Astrocyte (in vitro differentiated cells and primary cell): ENCODE measurements around the gene POLR2E. TPM values are rescaled to one million over a fixed set of nuclear protein-coding genes. Genes with fewer than 3 reads are reported as not detected.

Experiments
- DNase-seq: peaks from one replicate; pipeline ENCODE4 v3.0.0-alpha.2; 2010; ENCODE audit warnings: low read depth
- FAIRE-seq: peaks from 2 replicates; lab custom pipeline; 2011; peaks lifted over from hg19 to GRCh38; lab: Jason Lieb, UNC
- H2AFZ ChIP-seq: 2 replicates; pipeline ENCODE4 v1.6.0; 2012; ENCODE audit warnings: low read depth, low read length, inconsistent platforms
- H3K27ac ChIP-seq: 2 replicates; pipeline ENCODE4 v1.5.1; 2011; ENCODE audit warnings: low read depth, low read length, inconsistent platforms
- H3K27me3 ChIP-seq: 2 replicates; pipeline ENCODE4 v1.6.0; 2011; ENCODE audit warnings: low read length, inconsistent platforms; ENCODE audit not compliant: insufficient read depth
- H3K36me3 ChIP-seq: 2 replicates; pipeline ENCODE4 v1.5.1; 2011; ENCODE audit warnings: low read length, inconsistent platforms; ENCODE audit not compliant: insufficient read depth
- H3K4me1 ChIP-seq: 2 replicates; pipeline ENCODE4 v1.5.1; 2011; ENCODE audit warnings: low read length, inconsistent platforms; ENCODE audit not compliant: insufficient read depth
- H3K4me2 ChIP-seq: 2 replicates; pipeline ENCODE4 v1.6.0; 2012; ENCODE audit warnings: low read length, inconsistent platforms
- H3K4me3 ChIP-seq: 2 replicates; pipeline ENCODE4 v1.5.1; 2011; ENCODE audit warnings: low read depth, mild to moderate bottlenecking, low read length, inconsistent platforms; ENCODE audit not compliant: insufficient read depth
- H3K79me2 ChIP-seq: 2 replicates; pipeline ENCODE4 v1.6.0; 2012; ENCODE audit warnings: mild to moderate bottlenecking, low read length, inconsistent platforms; ENCODE audit not compliant: insufficient read depth
- H3K9ac ChIP-seq: 2 replicates; pipeline ENCODE4 v1.6.0; 2012; ENCODE audit warnings: mild to moderate bottlenecking, low read length, inconsistent platforms
- H3K9me3 ChIP-seq: 2 replicates; pipeline ENCODE4 v1.5.1; 2012; ENCODE audit warnings: low read depth, mild to moderate bottlenecking, low read length, inconsistent platforms; ENCODE audit not compliant: insufficient read depth
- H4K20me1 ChIP-seq: 2 replicates; pipeline ENCODE4 v1.6.0; 2012; ENCODE audit warnings: low read length, inconsistent platforms; ENCODE audit not compliant: insufficient read depth
- H3K27ac Mint-ChIP-seq: one replicate; pipeline ENCODE4 v1.8.0; 2021; ENCODE audit warnings: mild to moderate bottlenecking, mixed read lengths; ENCODE audit not compliant: unreplicated experiment
- H3K27me3 Mint-ChIP-seq: one replicate; pipeline ENCODE4 v1.8.0; 2021; ENCODE audit warnings: low read depth, mixed read lengths; ENCODE audit not compliant: unreplicated experiment
- H3K36me3 Mint-ChIP-seq: one replicate; pipeline ENCODE4 v1.8.0; 2021; ENCODE audit warnings: low read depth, mixed read lengths; ENCODE audit not compliant: unreplicated experiment
- H3K4me1 Mint-ChIP-seq: one replicate; pipeline ENCODE4 v1.8.0; 2021; ENCODE audit warnings: low read depth, mixed read lengths; ENCODE audit not compliant: unreplicated experiment
- H3K4me3 Mint-ChIP-seq: one replicate; pipeline ENCODE4 v1.8.0; 2021; ENCODE audit warnings: mild to moderate bottlenecking, moderate library complexity, mixed read lengths; ENCODE audit not compliant: unreplicated experiment
- H3K9me3 Mint-ChIP-seq: one replicate; pipeline ENCODE4 v1.8.0; 2021; ENCODE audit warnings: mild to moderate bottlenecking, mixed read lengths; ENCODE audit not compliant: unreplicated experiment
- CTCF ChIP-seq: IDR thresholded peaks from 2 replicates; pipeline ENCODE4 v1.5.1; 2011; ENCODE audit warnings: low read depth, mild to moderate bottlenecking, inconsistent platforms, low read length, moderate library complexity; ENCODE audit not compliant: insufficient read depth
- EZH2 ChIP-seq: IDR thresholded peaks from 2 replicates; pipeline ENCODE4 v1.6.1; 2012; ENCODE audit warnings: mild to moderate bottlenecking, low read length, inconsistent platforms; ENCODE audit not compliant: insufficient read depth
- total RNA-seq: library from RNA; stranded (reverse); gene quantifications from 2 replicates; pipeline ENCODE4 v1.2.1, GENCODE V29; 2021

Gene POLR2E
- total RNA-seq, 1 donor from 2014 or later, result 207 TPM

- Mint-ChIP-seq H3K4me1 (peaks cover 3% of the 10 kb centered on the region), H3K36me3 (no peaks in the 10 kb centered on the region), H3K4me3 (no peak overlapping the region), H3K27ac (peak overlapping the region; percentile 53), H3K9me3 (no peaks in the 10 kb centered on the region), H3K27me3 (peaks cover 6% of the 10 kb centered on the region)
- Histone ChIP-seq H3K4me1 (peaks cover 3% of the 10 kb centered on the region), H3K9me3 (peaks cover 7% of the 10 kb centered on the region), H3K36me3 (no peaks in the 10 kb centered on the region), H3K9ac (no peak overlapping the region), H2AFZ (no peak overlapping the region), H3K4me3 (no peak overlapping the region), H3K27me3 (peaks cover 5% of the 10 kb centered on the region), H3K27ac (no peak overlapping the region), H3K79me2 (no peaks in the 10 kb centered on the region), H4K20me1 (peaks cover 9% of the 10 kb centered on the region), H3K4me2 (no peak overlapping the region)
- DNase-seq (no peak), FAIRE-seq (no peak)
- no peak for TF ChIP-seq EZH2
- no peak for TF ChIP-seq CTCF
Measured at GRCh38 chr19:1063030-1063908, 31.9 kb downstream of the POLR2E start.

GRCh38 chr19:1062387-1063029, 32.7 kb downstream of the POLR2E start:
- H3K36me3 ChIP-seq, result no peaks in the 10 kb centered on the region
- peaks cover 3% of the 10 kb centered on the region for H3K4me1 ChIP-seq
- DNase-seq (no peak), FAIRE-seq (no peak)
- peaks cover 9% of the 10 kb centered on the region for H4K20me1 ChIP-seq
- no peak overlapping the region for H3K4me3 ChIP-seq
- peaks cover 14% of the 10 kb centered on the region for H3K9me3 ChIP-seq
- Mint-ChIP-seq H3K27me3 (peaks cover 2% of the 10 kb centered on the region), H3K4me3 (no peak overlapping the region), H3K4me1 (peaks cover 3% of the 10 kb centered on the region), H3K36me3 (peaks cover 5% of the 10 kb centered on the region), H3K27ac (no peak overlapping the region), H3K9me3 (no peaks in the 10 kb centered on the region)
- H2AFZ ChIP-seq, result no peak overlapping the region
- H3K9ac ChIP-seq, result no peak overlapping the region
- H3K27me3 ChIP-seq, result peaks cover 5% of the 10 kb centered on the region
- no peak overlapping the region for H3K4me2 ChIP-seq
- TF ChIP-seq EZH2 (no peak), CTCF (no peak)
- H3K79me2 ChIP-seq, result no peaks in the 10 kb centered on the region
- no peak overlapping the region for H3K27ac ChIP-seq
